ENCODE results near the gene RCCD1.
A peak's percentile ranks its signal among the peaks of the same experiment; 100 is the strongest.
"Not testable (repeated sequence)": the region's sequence is repeated elsewhere in the genome, so short reads cannot be mapped to it uniquely, and the experiment has no call there.

RCCD1 gene

DNA sequence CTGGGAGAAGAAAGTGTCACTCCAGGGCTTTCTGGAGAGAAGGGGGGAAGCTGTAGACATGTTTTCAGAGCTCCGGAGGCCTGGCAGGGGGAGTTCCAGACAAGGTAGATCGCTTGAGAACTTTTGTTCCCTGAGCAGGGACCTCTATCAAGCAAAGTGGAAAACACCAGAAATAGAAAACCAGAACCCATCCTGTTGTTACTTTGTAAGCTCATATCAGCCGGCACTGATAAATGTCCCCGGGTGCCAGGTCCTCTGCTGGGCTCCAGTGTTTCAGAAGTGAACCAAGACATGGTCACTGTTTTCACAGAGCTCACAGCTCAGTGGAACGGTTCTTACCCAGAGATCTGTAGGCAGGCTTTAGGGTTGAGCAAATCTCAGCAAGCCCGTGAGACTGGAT, 35.8 kb upstream of the RCCD1 start:
- DNase-seq, result no peak

GRCh38 chr15:90921887-90922286, 32.8 kb upstream of the RCCD1 start:
- DNase-seq, result no peak

GRCh38 chr15:90922712-90923322, 31.9 kb upstream of the RCCD1 start:
- not testable (repeated sequence) for DNase-seq

DNA sequence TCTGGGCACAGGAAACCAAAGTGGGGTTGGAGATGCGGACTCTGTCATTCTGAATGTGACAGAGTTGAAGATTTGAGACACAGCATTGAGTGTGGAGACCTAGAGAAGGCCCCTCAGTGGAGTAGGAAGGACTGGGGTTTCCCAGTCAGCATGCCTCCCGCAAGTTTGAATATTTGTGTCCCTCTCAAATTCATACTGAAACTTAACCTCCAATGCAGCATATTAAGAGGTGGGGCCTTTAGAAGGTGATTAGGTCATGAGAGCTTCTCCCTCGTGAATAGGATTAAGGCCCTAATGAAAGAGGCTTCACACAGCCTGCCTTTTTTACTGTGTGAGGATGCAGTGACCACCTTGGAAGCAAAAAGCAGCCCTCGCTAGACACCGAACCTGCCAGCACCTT, 30.3 kb upstream of the RCCD1 start:
- no peak for DNase-seq

DNA sequence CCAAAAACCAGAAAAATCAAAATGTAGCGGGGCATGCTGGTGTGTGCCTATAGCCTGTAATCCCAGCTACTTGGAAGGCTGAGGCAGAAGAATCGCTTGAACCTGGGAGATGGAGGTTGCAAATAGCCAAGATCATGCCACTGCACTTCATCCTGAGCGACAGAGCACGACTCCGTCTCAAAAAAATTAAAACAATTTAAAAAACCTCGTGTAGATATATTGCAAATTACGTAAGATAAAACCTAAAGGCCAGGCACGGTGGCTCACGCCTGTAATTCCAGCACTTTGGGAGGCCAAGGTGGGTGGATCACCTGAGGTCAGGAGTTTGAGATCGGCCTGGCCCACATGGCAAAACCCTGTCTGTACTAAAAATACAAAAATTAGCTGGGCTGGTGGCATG, 27.9 kb upstream of the RCCD1 start:
- DNase-seq, result not testable (repeated sequence)

DNA sequence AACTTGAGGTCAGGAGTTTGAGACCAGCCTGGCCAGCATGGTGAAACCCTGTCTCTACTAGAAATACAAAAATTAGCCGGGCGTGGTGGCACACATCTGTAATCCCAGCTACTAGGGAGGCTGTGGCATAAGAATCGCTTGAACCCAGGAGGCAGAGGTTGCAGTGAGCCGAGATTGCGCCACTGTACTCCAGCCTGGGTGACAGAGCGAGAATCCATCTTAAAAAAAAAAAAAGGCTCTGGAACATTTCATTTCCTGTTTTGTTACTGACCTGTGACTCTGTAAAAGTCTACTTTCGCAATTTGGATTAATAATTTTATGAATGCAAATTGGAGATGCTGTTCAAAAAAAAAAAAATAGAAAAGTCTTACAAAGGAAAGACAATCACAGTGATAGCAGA, 26.6 kb upstream of the RCCD1 start:
- not testable (repeated sequence) for DNase-seq

DNA sequence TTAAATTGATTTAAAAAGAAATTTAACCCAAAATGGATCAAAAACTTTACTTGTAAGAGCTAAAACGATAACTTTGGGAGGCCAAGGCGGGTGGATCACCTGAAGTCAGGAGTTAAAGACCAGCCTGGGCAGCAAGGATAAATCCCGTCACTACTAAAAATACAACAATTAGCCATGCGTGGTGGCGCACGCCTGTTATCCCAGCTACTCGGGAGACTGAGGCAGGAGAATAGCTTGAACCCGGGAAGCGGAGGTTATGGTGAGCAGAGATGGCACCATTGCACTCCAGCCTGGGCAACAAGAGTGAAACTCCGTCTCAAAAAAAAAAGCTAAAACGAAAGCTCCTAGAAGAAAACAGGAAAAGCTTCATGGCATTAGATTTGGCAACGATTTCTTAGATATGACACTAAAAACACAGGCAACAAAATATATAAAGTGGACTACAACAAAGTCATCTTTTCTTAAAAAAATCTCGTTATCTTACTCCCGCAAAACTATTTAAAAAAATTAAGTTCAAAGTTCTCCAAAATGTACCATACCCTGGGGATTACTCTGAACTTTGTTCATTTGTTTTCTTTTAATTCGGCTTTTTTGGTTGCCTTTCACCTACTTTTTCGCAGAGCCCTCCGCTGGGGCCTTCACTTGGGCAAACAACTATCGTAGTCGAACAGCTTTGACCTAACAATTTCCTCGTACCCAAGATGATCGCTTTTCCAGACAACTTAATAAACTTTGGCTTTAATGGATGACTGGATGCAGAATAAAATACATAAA, 25.3 kb upstream of the RCCD1 start:
- DNase-seq, result no peak

DNA sequence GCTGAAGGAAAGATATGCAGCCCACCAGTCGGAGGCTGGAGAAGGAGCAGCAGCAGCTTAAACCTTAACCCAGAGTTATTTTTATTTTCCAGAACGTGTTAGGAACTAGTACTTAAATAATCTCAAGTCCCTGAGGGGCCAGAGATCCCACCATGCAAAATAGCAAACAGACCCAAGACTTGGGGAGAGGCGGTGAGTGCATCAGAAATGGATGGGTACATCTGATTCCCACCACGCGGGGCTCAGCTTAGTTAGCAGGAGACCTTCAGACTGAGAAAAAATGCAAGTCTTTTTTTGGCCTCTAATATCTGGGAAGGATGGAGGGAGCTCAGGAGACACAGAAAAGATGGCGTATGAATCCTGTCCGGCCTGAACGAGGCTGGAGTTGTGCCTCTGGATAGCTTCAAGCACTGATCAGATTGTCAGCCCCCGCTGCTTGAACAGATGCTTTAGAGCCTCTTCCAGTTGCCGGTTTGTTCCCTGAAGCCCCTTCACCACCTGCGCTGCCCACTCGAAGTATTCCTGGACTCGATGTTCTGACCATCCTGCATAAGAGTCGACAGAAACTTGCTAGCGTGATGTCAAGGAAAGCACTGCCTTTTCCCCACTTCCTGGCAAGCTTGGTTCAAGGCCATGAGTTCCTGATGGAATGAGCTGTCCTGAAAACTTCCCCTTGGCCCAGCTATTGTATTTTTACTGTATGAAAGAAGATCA, 23.7 kb upstream of the RCCD1 start:
- no peak for DNase-seq

DNA sequence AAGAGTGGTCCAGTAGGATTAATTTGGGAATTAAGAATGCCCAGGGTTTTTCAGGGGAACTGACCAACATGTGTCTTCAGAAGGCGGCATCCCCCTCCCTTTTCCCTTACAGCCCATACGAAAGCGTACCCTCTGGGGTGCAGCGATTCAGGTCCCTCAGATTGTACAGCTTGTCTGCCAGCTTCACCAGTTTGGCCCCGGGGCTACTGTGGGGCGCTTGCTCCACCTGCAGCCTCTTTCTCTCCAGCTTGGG, 23.2 kb upstream of the RCCD1 start:
- DNase-seq, result no peak

DNA sequence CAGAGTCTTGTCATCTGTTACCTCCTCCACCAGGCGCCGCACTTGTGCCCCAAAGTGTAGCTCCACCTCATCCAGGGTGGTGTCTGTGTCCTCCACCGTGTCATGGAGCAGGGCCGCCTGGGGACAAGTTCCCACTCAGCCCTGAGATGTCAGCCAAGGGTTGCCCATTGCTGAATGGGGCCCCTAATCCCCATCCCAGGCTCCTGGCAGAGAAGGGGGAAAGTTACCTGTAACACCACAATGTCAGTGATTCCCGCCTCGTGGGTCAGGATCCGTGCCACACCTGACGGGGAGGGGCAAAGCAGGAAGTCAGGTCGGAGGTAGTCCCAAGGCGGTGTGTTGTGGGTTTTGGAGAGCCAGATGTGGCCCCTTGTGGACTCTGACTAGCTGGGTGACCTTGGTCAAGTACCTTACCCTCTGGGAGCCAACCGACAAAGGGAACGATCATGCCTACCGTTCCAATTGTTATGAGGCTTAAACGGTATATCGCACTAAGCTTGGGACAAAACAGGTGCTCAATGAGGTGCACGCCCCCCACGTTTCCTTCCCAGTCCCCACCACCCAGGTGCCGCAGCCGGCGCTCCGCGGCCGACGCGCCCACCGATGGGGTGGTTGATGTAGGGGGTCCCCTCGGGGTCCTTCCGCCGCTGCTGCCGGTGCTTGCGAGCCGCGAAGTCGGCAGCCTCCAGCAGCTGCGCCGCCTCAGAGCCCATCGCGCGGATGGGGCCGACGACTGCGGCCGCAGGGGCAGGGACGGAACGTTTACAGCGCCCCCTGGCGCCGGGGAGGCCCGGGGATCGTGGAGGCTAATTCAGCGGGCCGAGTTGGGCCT, 22.6 kb upstream of the RCCD1 start, which contains the start of gene HDDC3:
Gene HDDC3, minus strand, starts transcription at position 722 of the 832 bp plus-strand sequence. Its CDS starts 9 bp downstream, at position 713.
- DNase-seq, result peak; percentile 88

DNA sequence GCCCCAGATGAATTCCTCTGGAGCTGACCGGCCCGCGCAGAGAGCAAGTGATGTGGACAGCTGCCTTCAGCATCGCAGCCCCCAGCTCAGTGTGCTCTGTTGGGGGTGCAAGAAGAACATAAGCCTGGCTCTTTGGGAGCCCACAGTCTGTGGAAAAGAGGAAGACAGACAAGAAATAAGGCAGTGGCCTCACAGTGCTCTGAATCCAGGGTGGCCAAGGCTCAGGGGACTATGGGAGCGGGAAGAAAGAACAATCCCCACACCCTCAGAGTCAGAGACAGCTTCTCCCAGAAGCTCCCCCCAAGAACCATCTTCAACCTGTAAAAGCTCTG, 22.1 kb upstream of the RCCD1 start:
- DNase-seq, result no peak

GRCh38 chr15:90933301-90933700, 21.4 kb upstream of the RCCD1 start:
- no peak for DNase-seq

DNA sequence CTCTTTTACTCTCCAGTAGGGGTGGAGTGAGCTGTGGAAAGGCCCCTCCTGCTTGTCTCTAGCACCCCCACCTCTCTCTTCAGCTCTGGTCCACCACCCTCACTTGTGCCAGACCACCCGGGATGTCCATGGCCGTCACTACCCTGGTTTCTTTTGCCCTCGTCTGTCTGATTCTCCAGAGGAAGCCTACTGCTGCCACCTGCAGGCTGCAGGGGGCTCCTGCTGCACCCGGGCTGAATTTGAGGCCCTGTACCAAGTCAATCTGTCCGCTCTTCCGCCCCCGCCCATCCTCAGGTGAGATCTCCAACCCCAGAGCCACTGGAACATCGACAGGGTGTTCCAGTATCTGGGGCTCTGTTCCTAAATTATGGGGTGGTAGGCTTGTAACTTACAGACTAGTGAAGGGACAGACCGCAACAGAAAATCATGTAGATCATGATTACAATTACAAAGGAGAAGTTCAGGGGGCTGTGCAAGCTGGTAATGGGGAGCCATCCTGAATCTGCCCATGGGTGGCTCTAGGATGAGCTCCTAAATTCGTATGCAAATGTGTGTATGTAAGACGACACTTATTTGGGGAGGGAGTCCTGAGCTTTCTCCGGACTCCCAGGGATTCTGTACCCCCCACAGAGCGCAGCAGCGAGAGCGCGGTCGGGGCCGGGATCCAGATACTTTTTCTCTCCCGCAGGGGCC, 20.3 kb upstream of the RCCD1 start:
- DNase-seq, result peak; percentile 81

- DNase-seq, result peak; percentile 95
Observed at GRCh38 chr15:90934949-90935751, 19.5 kb upstream of the RCCD1 start, which contains the start of gene UNC45A. TSS of gene UNC45A (plus strand) at chr15:90935285. CDS start at chr15:90935325, 40 bp downstream.

DNA sequence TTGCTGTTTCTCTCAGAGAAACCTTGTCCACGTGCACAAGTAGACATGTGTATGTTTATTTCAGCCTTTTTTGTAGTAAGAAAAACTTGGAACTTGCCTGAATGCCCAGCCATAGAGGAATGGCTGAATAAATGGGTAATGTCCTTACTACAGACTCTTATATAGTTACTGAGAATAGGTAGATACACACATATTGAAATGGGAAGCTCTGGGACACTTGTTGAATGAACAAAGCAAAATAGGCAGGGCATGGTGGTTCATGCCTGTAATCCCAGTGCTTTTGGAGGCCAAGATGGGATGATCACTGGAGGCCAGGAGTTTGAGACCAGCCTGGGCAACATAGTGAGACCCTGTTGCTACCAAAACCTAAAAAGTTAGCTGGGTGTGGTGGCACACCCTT, 17.9 kb upstream of the RCCD1 start:
- no peak for DNase-seq

DNA sequence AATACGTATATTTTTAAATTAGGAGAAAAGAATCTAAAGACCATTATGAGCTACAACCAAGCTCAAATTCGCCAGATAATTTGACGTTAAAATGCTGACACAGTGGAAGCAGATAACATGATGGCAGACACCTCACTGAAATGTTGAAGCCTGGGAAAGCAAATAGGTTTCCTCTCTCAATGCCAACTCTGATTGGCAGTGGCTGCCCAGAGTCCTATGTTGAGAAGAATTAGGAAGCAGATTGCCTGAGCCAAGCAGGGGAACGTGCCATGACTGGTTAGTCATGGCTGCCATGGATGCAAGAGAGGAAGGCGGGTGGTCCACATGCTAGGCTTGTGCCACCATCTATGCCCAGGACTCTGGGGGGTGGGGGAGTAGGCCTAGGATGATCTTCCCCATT, 16.4 kb upstream of the RCCD1 start:
- no peak for DNase-seq

- no peak for DNase-seq
Observed at GRCh38 chr15:90939756-90940155, 14.9 kb upstream of the RCCD1 start.

GRCh38 chr15:90941038-90941437, 13.6 kb upstream of the RCCD1 start:
- no peak for DNase-seq

DNA sequence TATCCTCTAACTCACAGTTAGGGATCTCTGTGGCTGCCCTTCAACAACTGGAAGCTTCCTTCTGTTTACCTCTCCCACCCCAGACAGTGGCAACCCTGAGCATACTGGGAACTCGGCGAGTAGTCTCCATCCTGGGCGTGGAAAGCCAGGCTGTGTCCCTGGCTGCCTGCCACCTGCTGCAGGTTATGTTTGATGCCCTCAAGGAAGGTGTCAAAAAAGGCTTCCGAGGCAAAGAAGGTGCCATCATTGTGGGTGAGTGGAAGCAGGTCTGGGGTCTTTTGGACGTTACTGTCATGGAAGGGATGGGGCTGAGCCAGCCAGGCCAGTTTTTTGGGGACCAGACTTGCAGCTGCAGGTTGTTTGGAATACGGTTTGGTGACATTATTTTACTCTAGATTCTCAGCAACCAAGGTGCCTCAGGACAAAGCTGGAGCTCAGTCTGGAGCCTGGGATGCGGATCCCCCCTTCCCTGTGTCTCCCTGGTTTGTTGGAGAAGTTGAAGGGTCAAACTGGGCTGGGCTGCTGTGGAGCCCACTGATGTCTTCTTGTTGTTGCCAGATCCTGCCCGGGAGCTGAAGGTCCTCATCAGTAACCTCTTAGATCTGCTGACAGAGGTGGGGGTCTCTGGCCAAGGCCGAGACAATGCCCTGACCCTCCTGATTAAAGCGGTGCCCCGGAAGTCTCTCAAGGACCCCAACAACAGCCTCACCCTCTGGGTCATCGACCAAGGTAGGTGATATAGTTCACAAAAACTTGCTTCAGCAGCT, 12.1 kb upstream of the RCCD1 start:
- DNase-seq, result no peak

GRCh38 chr15:90945091-90945490, 9.6 kb upstream of the RCCD1 start:
- no peak for DNase-seq

DNA sequence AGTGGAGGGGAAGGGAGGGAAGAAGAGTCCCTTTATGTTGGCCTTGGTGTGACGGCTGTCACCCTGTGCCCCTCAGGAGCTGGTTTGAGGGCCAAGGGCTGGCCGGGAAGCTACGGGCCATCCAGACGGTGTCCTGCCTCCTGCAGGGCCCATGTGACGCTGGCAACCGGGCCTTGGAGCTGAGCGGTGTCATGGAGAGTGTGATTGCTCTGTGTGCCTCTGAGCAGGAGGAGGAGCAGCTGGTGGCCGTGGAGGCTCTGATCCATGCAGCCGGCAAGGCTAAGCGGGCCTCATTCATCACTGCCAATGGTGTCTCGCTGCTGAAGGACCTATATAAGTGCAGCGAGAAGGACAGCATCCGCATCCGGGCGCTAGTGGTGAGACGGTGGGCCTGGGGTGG, 8.1 kb upstream of the RCCD1 start:
- no peak for DNase-seq
